ENCODE data around the gene RBM45. TPM values are rescaled to one million over a fixed set of nuclear protein-coding genes. Genes with fewer than 3 reads are reported as not detected.
A peak's percentile ranks its signal among the peaks of the same experiment; 100 is the strongest.
"Not testable (repeated sequence)": the region's sequence is repeated elsewhere in the genome, so short reads cannot be mapped to it uniquely, and the experiment has no call there.

RBM45 gene
- total RNA-seq (2014; rRNA removed; shearing (Covaris generic)): 21.5 and 24.6 TPM in 2 replicates
- 6.8 and 11.9 TPM in 2 replicates for polyA plus RNA-seq (2015; cell fraction: cytosol; rRNA removed)
- polyA plus RNA-seq (2015; cell fraction: nucleus; rRNA removed): 54.6 and 81.3 TPM in 2 replicates

GRCh38 chr2:178112202-178113152, at the start of gene RBM45:
Gene RBM45, plus strand, starts transcription at chr2:178112437. Its CDS starts 110 bp downstream, at chr2:178112547.
- in situ Hi-C loops (cut with HindIII; ENCODE audit: low pct_unique_long_range_greater_than_20kb, low sequenced_read_pairs): no loop called here
- peak; percentile 89 for DNase-seq (ENCODE audit: low read depth, low spot score)

- in situ Hi-C loops (cut with HindIII; ENCODE audit: low pct_unique_long_range_greater_than_20kb, low sequenced_read_pairs): no loop called here
- DNase-seq (ENCODE audit: low read depth, low spot score): no peak
These were observed 45.9 kb upstream of the RBM45 start for GRCh38 chr2:178066324-178066723.

GRCh38 chr2:178066890-178067669, 45.2 kb upstream of the RBM45 start:
- in situ Hi-C loops (cut with HindIII; ENCODE audit: low pct_unique_long_range_greater_than_20kb, low sequenced_read_pairs): no loop called here
- DNase-seq (ENCODE audit: low read depth, low spot score): no peak

- DNase-seq (ENCODE audit: low read depth, low spot score): no peak
- in situ Hi-C loops (cut with HindIII; ENCODE audit: low pct_unique_long_range_greater_than_20kb, low sequenced_read_pairs): no loop called here
These were observed 43.3 kb upstream of the RBM45 start for GRCh38 chr2:178068823-178069454.

GRCh38 chr2:178069551-178069950, 42.7 kb upstream of the RBM45 start:
- in situ Hi-C loops (cut with HindIII; ENCODE audit: low pct_unique_long_range_greater_than_20kb, low sequenced_read_pairs): no loop called here
- DNase-seq (ENCODE audit: low read depth, low spot score): peak; percentile 32

GRCh38 chr2:178070824-178071223, 41.4 kb upstream of the RBM45 start:
- no peak for DNase-seq (ENCODE audit: low read depth, low spot score)
- in situ Hi-C loops (cut with HindIII; ENCODE audit: low pct_unique_long_range_greater_than_20kb, low sequenced_read_pairs): no loop called here

GRCh38 chr2:178072000-178072382, 40.2 kb upstream of the RBM45 start:
- DNase-seq (ENCODE audit: low read depth, low spot score): no peak
- in situ Hi-C loops (cut with HindIII; ENCODE audit: low pct_unique_long_range_greater_than_20kb, low sequenced_read_pairs): no loop called here

- peak; percentile 61 for DNase-seq (ENCODE audit: low read depth, low spot score)
- in situ Hi-C loops (cut with HindIII; ENCODE audit: low pct_unique_long_range_greater_than_20kb, low sequenced_read_pairs): no loop called here
These were observed 39.6 kb upstream of the RBM45 start, which contains the start of gene PDE11A for GRCh38 chr2:178072383-178073301. Gene PDE11A, minus strand, starts transcription at chr2:178072777. Its CDS starts 340 bp downstream, at chr2:178072437.

GRCh38 chr2:178074123-178075005, 37.9 kb upstream of the RBM45 start:
- in situ Hi-C loops (cut with HindIII; ENCODE audit: low pct_unique_long_range_greater_than_20kb, low sequenced_read_pairs): no loop called here
- no peak for DNase-seq (ENCODE audit: low read depth, low spot score)

GRCh38 chr2:178075006-178075326, 37.3 kb upstream of the RBM45 start:
- in situ Hi-C loops (cut with HindIII; ENCODE audit: low pct_unique_long_range_greater_than_20kb, low sequenced_read_pairs): no loop called here
- DNase-seq (ENCODE audit: low read depth, low spot score): no peak

- in situ Hi-C loops (cut with HindIII; ENCODE audit: low pct_unique_long_range_greater_than_20kb, low sequenced_read_pairs): no loop called here
- DNase-seq (ENCODE audit: low read depth, low spot score): no peak
These were observed 36.1 kb upstream of the RBM45 start for GRCh38 chr2:178076130-178076529.

GRCh38 chr2:178079279-178079678, 33.0 kb upstream of the RBM45 start:
- in situ Hi-C loops (cut with HindIII; ENCODE audit: low pct_unique_long_range_greater_than_20kb, low sequenced_read_pairs); DNase-seq (ENCODE audit: low read depth, low spot score): not testable (repeated sequence)

- no peak for DNase-seq (ENCODE audit: low read depth, low spot score)
- in situ Hi-C loops (cut with HindIII; ENCODE audit: low pct_unique_long_range_greater_than_20kb, low sequenced_read_pairs): no loop called here
These were observed 29.7 kb upstream of the RBM45 start for GRCh38 chr2:178082408-178083045.

- in situ Hi-C loops (cut with HindIII; ENCODE audit: low pct_unique_long_range_greater_than_20kb, low sequenced_read_pairs): no loop called here
- no peak for DNase-seq (ENCODE audit: low read depth, low spot score)
These were observed 28.0 kb upstream of the RBM45 start for GRCh38 chr2:178084273-178084672.

GRCh38 chr2:178088774-178089270, 23.4 kb upstream of the RBM45 start:
- in situ Hi-C loops (cut with HindIII; ENCODE audit: low pct_unique_long_range_greater_than_20kb, low sequenced_read_pairs): no loop called here
- DNase-seq (ENCODE audit: low read depth, low spot score): no peak
